SU-DHL-6 (cell line): ENCODE results near the gene UGGT2.

ENCODE experiments used
- H2AFZ ChIP-seq: fragments of 200-600 bp; sonication (generic); 2 replicates; pipeline ENCODE4 v1.6.1; 2014; ENCODE audit warnings: low read depth, mild to moderate bottlenecking, moderate library complexity, mixed read lengths, antibody characterized with exemption, low read length; ENCODE audit not compliant: severe bottlenecking
- H3F3A ChIP-seq: fragments of 200-600 bp; shearing (Covaris generic); 2 replicates; pipeline ENCODE4 v1.6.0; 2016; ENCODE audit warnings: antibody characterized with exemption, mild to moderate bottlenecking; ENCODE audit not compliant: insufficient read depth
- H3K27ac ChIP-seq: fragments of 200-600 bp; sonication (generic); 2 replicates; pipeline ENCODE4 v1.5.1; 2016; ENCODE audit warnings: low read depth, mild to moderate bottlenecking, low read length, moderate library complexity, mixed read lengths
- H3K27me3 ChIP-seq: fragments of 200-600 bp; sonication (generic), shearing (Covaris generic); 2 replicates; pipeline ENCODE4 v1.6.0; 2014; ENCODE audit warnings: mild to moderate bottlenecking, low read length
- H3K36me3 ChIP-seq: fragments of 200-600 bp; sonication (generic); 2 replicates; pipeline ENCODE4 v1.6.1; 2014; ENCODE audit warnings: mild to moderate bottlenecking, low read length, mixed read lengths
- H3K4me2 ChIP-seq: fragments of 300-600, 200-600 bp; shearing (Covaris generic), sonication (generic); 2 replicates; pipeline ENCODE4 v1.6.0; 2014; ENCODE audit warnings: low read length, low read depth, mild to moderate bottlenecking; ENCODE audit not compliant: poor library complexity, severe bottlenecking
- H3K4me3 ChIP-seq: fragments of 200-600 bp; sonication (generic); 2 replicates; pipeline ENCODE4 v1.5.1; 2014; ENCODE audit warnings: antibody characterized with exemption, low read length, mild to moderate bottlenecking, mixed read lengths; ENCODE audit not compliant: insufficient read depth, poor library complexity, severe bottlenecking
- H3K79me2 ChIP-seq: fragments of 200-600 bp; sonication (generic); 2 replicates; pipeline ENCODE4 v1.6.1; 2014; ENCODE audit warnings: mild to moderate bottlenecking, low read length, moderate library complexity; ENCODE audit not compliant: insufficient read depth
- H3K9ac ChIP-seq: fragments of 200-600 bp; sonication (generic); 2 replicates; pipeline ENCODE4 v1.7.0; 2014; ENCODE audit warnings: mild to moderate bottlenecking, low read length
- H3K9me2 ChIP-seq: fragments of 200-600 bp; sonication (generic); replicated peaks from 2 replicates; pipeline ENCODE4 v1.6.1; 2014; ENCODE audit warnings: low read length; ENCODE audit not compliant: insufficient read depth
- H3K9me3 ChIP-seq: fragments of 200-600 bp; sonication (generic); 2 replicates; pipeline ENCODE4 v1.6.1; 2014; ENCODE audit warnings: low read length, mixed read lengths; ENCODE audit not compliant: insufficient read depth
- H4K20me1 ChIP-seq: fragments of 200-600 bp; sonication (generic); 2 replicates; pipeline ENCODE4 v1.6.1; 2014; ENCODE audit warnings: low read depth, mild to moderate bottlenecking, antibody characterized with exemption, low read length, moderate library complexity, mixed read lengths
- EZH2phosphoT487 ChIP-seq: fragments of 200-600 bp; sonication (generic), shearing (Covaris generic); conservative IDR thresholded peaks from 2 replicates; pipeline ENCODE4 v1.6.1; 2018; ENCODE audit warnings: mild to moderate bottlenecking, antibody characterized with exemption, low read length, moderate library complexity, mixed read lengths
- TF ChIP-seq, protein P1 (sequence below): fragments of 200-600 bp; sonication (generic); IDR thresholded peaks from one replicate; pipeline ENCODE4 v1.5.1; 2017; ENCODE audit warnings: antibody characterized with exemption, mild to moderate bottlenecking, low read length, moderate library complexity; ENCODE audit not compliant: insufficient read depth, poor library complexity, severe bottlenecking

Gene UGGT2

DNA sequence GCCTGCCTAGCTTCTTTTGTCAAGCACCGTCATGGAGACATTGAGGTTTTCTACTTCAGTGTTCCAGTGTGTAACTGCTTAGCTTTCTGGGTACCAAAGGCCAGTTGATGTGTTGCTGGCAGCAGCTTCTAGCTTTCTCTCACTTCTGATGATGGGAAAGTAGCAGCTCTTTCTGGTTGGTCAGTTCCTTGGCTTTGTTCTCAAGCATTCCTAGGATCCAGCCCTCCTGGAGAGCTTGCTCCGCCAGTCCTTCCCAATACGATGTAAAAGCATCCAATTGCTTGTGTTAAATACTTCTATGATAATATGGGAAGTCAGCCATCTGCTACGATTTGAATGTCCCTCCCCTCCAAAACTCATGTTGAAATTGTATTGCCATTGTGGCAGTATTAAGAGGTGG lies 182.8 kb downstream of the UGGT2 start:
- Histone ChIP-seq H3F3A (no peaks in the 10 kb centered on the region), H3K36me3 (no peaks in the 10 kb centered on the region), H3K9me3 (no peaks in the 10 kb centered on the region), H3K27me3 (no peaks in the 10 kb centered on the region), H3K4me3 (no peak overlapping the region), H3K4me2 (no peak overlapping the region), H3K9me2 (no peaks in the 10 kb centered on the region), H3K9ac (no peak overlapping the region), H3K79me2 (no peaks in the 10 kb centered on the region), H2AFZ (no peak overlapping the region), H3K27ac (no peak overlapping the region), H4K20me1 (no peaks in the 10 kb centered on the region)
- TF ChIP-seq EZH2phosphoT487, result no peak
- TF ChIP-seq, protein P1, sequence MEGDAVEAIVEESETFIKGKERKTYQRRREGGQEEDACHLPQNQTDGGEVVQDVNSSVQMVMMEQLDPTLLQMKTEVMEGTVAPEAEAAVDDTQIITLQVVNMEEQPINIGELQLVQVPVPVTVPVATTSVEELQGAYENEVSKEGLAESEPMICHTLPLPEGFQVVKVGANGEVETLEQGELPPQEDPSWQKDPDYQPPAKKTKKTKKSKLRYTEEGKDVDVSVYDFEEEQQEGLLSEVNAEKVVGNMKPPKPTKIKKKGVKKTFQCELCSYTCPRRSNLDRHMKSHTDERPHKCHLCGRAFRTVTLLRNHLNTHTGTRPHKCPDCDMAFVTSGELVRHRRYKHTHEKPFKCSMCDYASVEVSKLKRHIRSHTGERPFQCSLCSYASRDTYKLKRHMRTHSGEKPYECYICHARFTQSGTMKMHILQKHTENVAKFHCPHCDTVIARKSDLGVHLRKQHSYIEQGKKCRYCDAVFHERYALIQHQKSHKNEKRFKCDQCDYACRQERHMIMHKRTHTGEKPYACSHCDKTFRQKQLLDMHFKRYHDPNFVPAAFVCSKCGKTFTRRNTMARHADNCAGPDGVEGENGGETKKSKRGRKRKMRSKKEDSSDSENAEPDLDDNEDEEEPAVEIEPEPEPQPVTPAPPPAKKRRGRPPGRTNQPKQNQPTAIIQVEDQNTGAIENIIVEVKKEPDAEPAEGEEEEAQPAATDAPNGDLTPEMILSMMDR, result no peak

DNA sequence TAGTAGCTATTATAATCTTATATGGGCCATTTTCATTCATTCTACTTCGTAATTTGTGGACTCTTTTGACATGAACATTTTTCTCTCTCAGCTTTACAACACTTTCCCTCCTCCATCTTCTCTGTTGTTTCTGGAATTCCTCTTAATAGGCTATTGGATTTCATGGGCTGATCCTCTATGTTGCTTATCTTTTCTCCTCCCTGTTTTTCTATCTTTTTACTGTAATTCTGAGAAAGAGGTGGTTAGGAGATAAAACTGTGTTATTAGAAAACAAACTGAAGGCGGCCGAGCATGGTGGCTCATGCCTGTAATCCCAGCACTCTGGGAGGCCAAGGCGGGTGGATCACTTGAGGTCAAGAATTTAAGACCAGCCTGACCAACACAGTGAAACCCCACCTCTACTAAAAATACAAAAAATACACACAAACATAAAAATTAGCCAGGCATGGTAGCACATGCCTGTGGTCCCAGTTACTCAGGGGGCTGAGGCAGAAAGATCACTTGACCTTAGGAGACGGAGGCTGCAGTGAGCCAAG lies 188.1 kb downstream of the UGGT2 start:
- Histone ChIP-seq H3F3A (no peaks in the 10 kb centered on the region), H3K36me3 (no peaks in the 10 kb centered on the region), H3K27me3 (no peaks in the 10 kb centered on the region), H3K9ac (no peak overlapping the region), H3K9me2 (no peaks in the 10 kb centered on the region), H3K9me3 (no peaks in the 10 kb centered on the region), H4K20me1 (no peaks in the 10 kb centered on the region), H3K79me2 (no peaks in the 10 kb centered on the region), H3K27ac (no peak overlapping the region), H2AFZ (no peak overlapping the region), H3K4me2 (no peak overlapping the region), H3K4me3 (no peak overlapping the region)
- TF ChIP-seq EZH2phosphoT487, result no peak
- TF ChIP-seq, protein P1, result no peak

GRCh38 chr13:95862408-95862807 lies 190.8 kb downstream of the UGGT2 start:
- no peak overlapping the region for H3K9ac ChIP-seq
- no peaks in the 10 kb centered on the region for H3K9me2 ChIP-seq
- H3K79me2 ChIP-seq, result no peaks in the 10 kb centered on the region
- no peaks in the 10 kb centered on the region for H3K36me3 ChIP-seq
- H3K27ac ChIP-seq, result no peak overlapping the region
- no peak overlapping the region for H3K4me3 ChIP-seq
- no peaks in the 10 kb centered on the region for H3K9me3 ChIP-seq
- H3K4me2 ChIP-seq, result no peak overlapping the region
- no peak overlapping the region for H2AFZ ChIP-seq
- H3K27me3 ChIP-seq, result no peaks in the 10 kb centered on the region
- no peaks in the 10 kb centered on the region for H4K20me1 ChIP-seq
- H3F3A ChIP-seq, result no peaks in the 10 kb centered on the region
- TF ChIP-seq, protein P1, result no peak
- no peak for TF ChIP-seq EZH2phosphoT487

GRCh38 chr13:95861296-95861695 lies 191.9 kb downstream of the UGGT2 start:
- no peaks in the 10 kb centered on the region for H3K27me3 ChIP-seq
- no peaks in the 10 kb centered on the region for H3F3A ChIP-seq
- H3K9ac ChIP-seq, result no peak overlapping the region
- H3K4me3 ChIP-seq, result no peak overlapping the region
- H2AFZ ChIP-seq, result no peak overlapping the region
- H3K79me2 ChIP-seq, result no peaks in the 10 kb centered on the region
- no peaks in the 10 kb centered on the region for H4K20me1 ChIP-seq
- H3K9me3 ChIP-seq, result no peaks in the 10 kb centered on the region
- H3K9me2 ChIP-seq, result no peaks in the 10 kb centered on the region
- H3K4me2 ChIP-seq, result no peak overlapping the region
- TF ChIP-seq, protein P1, result no peak
- TF ChIP-seq EZH2phosphoT487, result no peak
- no peaks in the 10 kb centered on the region for H3K36me3 ChIP-seq
- no peak overlapping the region for H3K27ac ChIP-seq
